K562 (cell line): Measurements from ENCODE around the gene CALM1. TPM values are rescaled to one million over a fixed set of nuclear protein-coding genes. Genes with fewer than 3 reads are reported as not detected.
A peak's percentile ranks its signal among the peaks of the same experiment; 100 is the strongest.

Source experiments
- ARID4B ChIP-seq: sonication (generic); formaldehyde crosslinking; IDR thresholded peaks from 2 replicates; pipeline ENCODE4 v1.8.0; 2022; ENCODE audit warnings: mild to moderate bottlenecking, missing genetic modification reagents
- CBFB ChIP-seq: sonication (generic); formaldehyde crosslinking; IDR thresholded peaks from 2 replicates; pipeline ENCODE4 v1.4.0; 2020; ENCODE audit warnings: mild to moderate bottlenecking, missing genetic modification reagents
- DACH1 ChIP-seq: fragments of 450-650 bp; IDR thresholded peaks from 2 replicates; pipeline ENCODE4 v1.6.1; 2018; ENCODE audit not compliant: partially characterized antibody
- EGR1 ChIP-seq: fragments of 450-650 bp; conservative IDR thresholded peaks from 2 replicates; pipeline ENCODE4 v1.6.1; 2017; ENCODE audit warnings: mild to moderate bottlenecking
- HES1 ChIP-seq: fragments of 450-650 bp; IDR thresholded peaks from 2 replicates; pipeline ENCODE4 v1.6.1; 2016; ENCODE audit warnings: low read depth, mild to moderate bottlenecking, moderate library complexity
- KHSRP ChIP-seq: fragments of 450-650 bp; IDR thresholded peaks from 2 replicates; pipeline ENCODE4 v1.6.1; 2017
- NRF1 ChIP-seq, 2 experiments: fragments of 450-650 bp; IDR thresholded peaks in 1 of 2; conservative IDR thresholded peaks in 1 of 2; 2 replicates each; pipeline ENCODE4 v1.6.1; 2014; ENCODE audit warnings: mild to moderate bottlenecking in 2 of 2
- POLR2G ChIP-seq: fragments of 200-400 bp; formaldehyde crosslinking; IDR thresholded peaks from 2 replicates; pipeline ENCODE4 v1.6.1; 2017; ENCODE audit warnings: low read depth, mild to moderate bottlenecking, antibody characterized with exemption, low read length, moderate library complexity
- REST ChIP-seq, 2 experiments: fragments of 450-650 bp; formaldehyde crosslinking in 1 of 2; IDR thresholded peaks; 2 replicates each; pipeline versions ENCODE4 v1.4.0 to v1.6.1; 2014 to 2020; ENCODE audit warnings: mild to moderate bottlenecking in 2 of 2, borderline replicate concordance in 1 of 2, low read depth in 1 of 2
- ZNF639 ChIP-seq, 2 experiments: fragments of 200-800 bp in 1 of 2; sonication (Bioruptor generic) in 1 of 2; sonication (generic) in 1 of 2; formaldehyde crosslinking in 1 of 2; IDR thresholded peaks in 1 of 2; conservative IDR thresholded peaks in 1 of 2; 2 replicates each; pipeline versions ENCODE4 v1.5.0 to v1.6.1; 2016 to 2020; ENCODE audit warnings: missing compliant biosample characterization in 1 of 2, missing genetic modification characterization in 1 of 2, missing genetic modification reagents in 1 of 2
- polyA plus RNA-seq, 8 experiments: library from polyadenylated mRNA; depleted of rRNA in 4 of 8; stranded (reverse) in 5 of 8; unstranded in 3 of 8; fragments of >200 nt; fragmentation: Nextera tagmentation in 2 of 8; fragmentation: Illumina TruSeq in 1 of 8; extraction: Ambion mirVana in 2 of 8; extraction: Trizol in 1 of 8; gene quantifications; 2 replicates each; pipeline versions ENCODE4 v1.2.1 to v1.2.3, GENCODE V29; 2011 to 2014; ENCODE audit warnings: inconsistent platforms in 1 of 8, missing spikeins in 1 of 8
- total RNA-seq, 7 experiments: library from RNA; depleted of rRNA in 6 of 7; stranded (reverse); fragments of >200 nt in 6 of 7; fragmentation: Illumina TruSeq in 2 of 7; extraction: Trizol in 2 of 7; gene quantifications; 2 replicates each; pipeline versions ENCODE4 v1.2.1 to v1.2.3, GENCODE V29; 2011 to 2021; ENCODE audit warnings: low replicate concordance in 1 of 7

The CALM1 gene
- total and polyA plus RNA-seq, 9 of the 15 experiments (the other 6 are each of a cell fraction or from before 2014, with no cell fraction given): 48.0 to 269 (median 158) TPM

DNA sequence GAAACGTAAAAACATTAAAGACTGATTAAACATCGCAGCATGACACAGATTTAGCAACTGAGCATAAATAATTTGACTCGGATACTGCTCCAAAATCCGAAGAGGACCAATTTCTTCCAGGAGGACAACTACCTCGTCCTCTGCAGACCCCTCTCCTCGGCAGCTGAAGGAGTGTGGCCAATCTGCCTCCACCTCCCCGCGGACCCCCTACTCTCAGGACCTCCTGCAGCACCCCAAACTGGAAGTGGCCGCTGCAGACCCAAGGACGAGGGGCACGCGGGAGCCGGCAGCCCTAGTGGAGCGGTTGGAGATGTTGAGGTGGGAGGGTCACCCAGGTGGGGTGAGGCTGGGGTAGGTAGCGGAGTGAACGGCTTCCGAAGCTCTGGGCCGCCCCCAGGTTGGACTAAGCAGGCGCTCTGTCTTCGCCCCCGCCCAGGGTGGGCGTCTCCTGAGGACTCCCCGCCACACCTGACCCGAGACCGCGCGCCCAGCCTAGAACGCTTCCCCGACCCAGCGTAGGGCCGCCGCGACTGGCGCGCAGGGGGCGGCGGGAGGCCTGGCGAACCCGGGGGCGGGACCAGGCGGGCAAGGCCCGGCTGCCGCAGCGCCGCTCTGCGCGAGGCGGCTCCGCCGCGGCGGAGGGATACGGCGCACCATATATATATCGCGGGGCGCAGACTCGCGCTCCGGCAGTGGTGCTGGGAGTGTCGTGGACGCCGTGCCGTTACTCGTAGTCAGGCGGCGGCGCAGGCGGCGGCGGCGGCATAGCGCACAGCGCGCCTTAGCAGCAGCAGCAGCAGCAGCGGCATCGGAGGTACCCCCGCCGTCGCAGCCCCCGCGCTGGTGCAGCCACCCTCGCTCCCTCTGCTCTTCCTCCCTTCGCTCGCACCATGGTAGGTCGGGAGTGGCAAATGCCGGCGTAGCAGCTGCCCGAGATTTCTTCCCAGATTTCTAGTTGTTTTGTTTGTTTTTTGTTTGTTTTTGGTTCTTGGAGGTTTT is at the start of gene CALM1 (continued):
- 0 out of 4 replicates have a peak, but pooled peaks of 1 of the 2 experiments have one; percentile 61 for TF ChIP-seq ZNF639 (CRISPR knock-in tag; conservative IDR thresholded peaks at IDR 0.05 in 1 of 2, IDR thresholded peaks at IDR 0.05 in 1 of 2)
- TF ChIP-seq ARID4B (CRISPR knock-in tag): peak; percentile 56; the same call in 1 of the 2 replicates
- TF ChIP-seq DACH1: no peak
- TF ChIP-seq NRF1 (conservative IDR thresholded peaks at IDR 0.05 in 1 of 2, IDR thresholded peaks at IDR 0.05 in 1 of 2): peak; percentile 49 to 60; a peak in 3 of 4 replicates
- TF ChIP-seq REST (IDR thresholded peaks at IDR 0.05; ENCODE audit: borderline replicate concordance): no peak
- 0 out of 2 replicates have a peak, but pooled peaks have one; percentile 40 for TF ChIP-seq REST (CRISPR knock-in tag; IDR thresholded peaks at IDR 0.05; ENCODE audit: low read depth)
- peak; percentile 100 for TF ChIP-seq POLR2G
- TF ChIP-seq HES1: no peak
- TF ChIP-seq CBFB (CRISPR knock-in tag): no peak
- TF ChIP-seq KHSRP: no peak
- peak; percentile 38 for TF ChIP-seq EGR1
